HEK293 (cell line): ENCODE results near the gene EIF1B.

ENCODE experiments used
- CTCF ChIA-PET: fragments of 350-600 bp; formaldehyde crosslinking; extraction: SDS; loops from one replicate; lab custom pipeline; 2021; ENCODE audit warnings: antibody characterized with exemption; lab: Yijun Ruan, JAX
- POLR2A ChIA-PET: fragments of 300-600 bp; formaldehyde crosslinking; extraction: SDS; loops from one replicate; lab custom pipeline; 2020; ENCODE audit warnings: antibody characterized with exemption, inconsistent platforms; lab: Yijun Ruan, JAX
- H3K27ac ChIP-seq: fragments of 200-500 bp; sonication (Bioruptor generic); 2 replicates; pipeline ENCODE4 v1.5.1; 2014; ENCODE audit warnings: low read depth, low read length, control low read depth, inconsistent platforms; ENCODE audit errors: extremely low read depth
- H3K36me3 ChIP-seq, 2 experiments: fragments of 200-500 bp in 1 of 2; sonication (Bioruptor generic) in 1 of 2; 1 replicate in 1 of 2; 2 replicates in 1 of 2; pipeline ENCODE4 v1.5.1; 2014 to 2017; ENCODE audit warnings: inconsistent platforms in 2 of 2, low read length in 2 of 2; ENCODE audit not compliant: control insufficient read depth in 2 of 2, insufficient read depth in 1 of 2
- H3K4me1 ChIP-seq: fragments of 200-500 bp; sonication (Bioruptor generic); 2 replicates; pipeline ENCODE4 v1.5.1; 2014; ENCODE audit warnings: mild to moderate bottlenecking, low read length, inconsistent platforms; ENCODE audit not compliant: control insufficient read depth, insufficient read depth
- H3K4me3 ChIP-seq: 2 replicates; pipeline ENCODE4 v1.5.1; 2011; ENCODE audit warnings: low read depth, mild to moderate bottlenecking, control low read depth, low read length, moderate library complexity
- H3K9me3 ChIP-seq: fragments of 200-500 bp; sonication (Bioruptor generic); 2 replicates; pipeline ENCODE4 v1.5.1; 2014; ENCODE audit warnings: low read depth, low read length, inconsistent platforms; ENCODE audit not compliant: control insufficient read depth, insufficient read depth
- ELK4 ChIP-seq: IDR thresholded peaks from 2 replicates; pipeline ENCODE4 v1.6.1; 2011; ENCODE audit warnings: mild to moderate bottlenecking, low read depth, low read length, borderline replicate concordance
- FEZF1 ChIP-seq: fragments of 450-650 bp; formaldehyde crosslinking; IDR thresholded peaks from 2 replicates; pipeline ENCODE4 v1.5.1; 2016; ENCODE audit warnings: missing biosample characterization, missing genetic modification characterization
- HIC1 ChIP-seq: fragments of 450-650 bp; formaldehyde crosslinking; IDR thresholded peaks from 2 replicates; pipeline ENCODE4 v1.5.1; 2016; ENCODE audit warnings: missing biosample characterization, missing genetic modification characterization
- KLF10 ChIP-seq: fragments of 450-650 bp; IDR thresholded peaks from 2 replicates; pipeline ENCODE4 v1.5.1; 2018; ENCODE audit warnings: missing biosample characterization, mild to moderate bottlenecking, missing genetic modification characterization
- MZF1 ChIP-seq: fragments of 450-650 bp; formaldehyde crosslinking; IDR thresholded peaks from 2 replicates; pipeline ENCODE4 v1.5.1; 2017; ENCODE audit warnings: missing biosample characterization, missing genetic modification characterization, borderline replicate concordance
- SP7 ChIP-seq: fragments of 450-650 bp; formaldehyde crosslinking; IDR thresholded peaks from 2 replicates; pipeline ENCODE4 v1.5.1; 2016; ENCODE audit warnings: missing biosample characterization, missing genetic modification characterization
- TRIM28 ChIP-seq: IDR thresholded peaks from 2 replicates; pipeline ENCODE4 v1.6.1; 2011; ENCODE audit warnings: low read length, control low read depth, borderline replicate concordance
- ZBTB8A ChIP-seq: fragments of 450-650 bp; formaldehyde crosslinking; IDR thresholded peaks from 2 replicates; pipeline ENCODE4 v1.5.1; 2016; ENCODE audit warnings: missing biosample characterization, missing genetic modification characterization
- ZFP3 ChIP-seq: fragments of 450-650 bp; formaldehyde crosslinking; IDR thresholded peaks from 2 replicates; pipeline ENCODE4 v1.5.1; 2016; ENCODE audit warnings: low read depth, missing biosample characterization, missing genetic modification characterization
- ZIC2 ChIP-seq: fragments of 450-650 bp; formaldehyde crosslinking; IDR thresholded peaks from 2 replicates; pipeline ENCODE4 v1.5.1; 2016; ENCODE audit warnings: missing biosample characterization, missing genetic modification characterization
- ZNF155 ChIP-seq: fragments of 450-650 bp; formaldehyde crosslinking; IDR thresholded peaks from 2 replicates; pipeline ENCODE4 v1.5.1; 2016; ENCODE audit warnings: missing biosample characterization, missing genetic modification characterization
- ZNF221 ChIP-seq: fragments of 450-650 bp; formaldehyde crosslinking; IDR thresholded peaks from 2 replicates; pipeline ENCODE4 v1.5.1; 2017; ENCODE audit warnings: missing biosample characterization, missing genetic modification characterization, borderline replicate concordance
- ZNF324 ChIP-seq: fragments of 450-650 bp; formaldehyde crosslinking; IDR thresholded peaks from 2 replicates; pipeline ENCODE4 v1.5.1; 2016; ENCODE audit warnings: missing biosample characterization, missing genetic modification characterization
- ZNF335 ChIP-seq: fragments of 450-650 bp; formaldehyde crosslinking; conservative IDR thresholded peaks from 2 replicates; pipeline ENCODE4 v1.5.1; 2016; ENCODE audit warnings: missing biosample characterization, missing genetic modification characterization
- ZNF391 ChIP-seq: fragments of 450-650 bp; formaldehyde crosslinking; IDR thresholded peaks from 2 replicates; pipeline ENCODE4 v1.5.1; 2016; ENCODE audit warnings: low read depth, missing biosample characterization, missing genetic modification characterization, borderline replicate concordance
- ZNF404 ChIP-seq: fragments of 450-650 bp; formaldehyde crosslinking; IDR thresholded peaks from 2 replicates; pipeline ENCODE4 v1.5.1; 2017; ENCODE audit warnings: missing biosample characterization, missing genetic modification characterization
- ZNF426 ChIP-seq: fragments of 450-650 bp; formaldehyde crosslinking; IDR thresholded peaks from 2 replicates; pipeline ENCODE4 v1.5.1; 2017; ENCODE audit warnings: missing biosample characterization, missing genetic modification characterization, mild to moderate bottlenecking, inconsistent platforms, moderate library complexity
- ZNF433 ChIP-seq: fragments of 450-650 bp; formaldehyde crosslinking; IDR thresholded peaks from 2 replicates; pipeline ENCODE4 v1.5.1; 2016; ENCODE audit warnings: missing biosample characterization, missing genetic modification characterization, low read depth
- ZNF544 ChIP-seq: fragments of 450-650 bp; formaldehyde crosslinking; IDR thresholded peaks from 2 replicates; pipeline ENCODE4 v1.5.0; 2017; ENCODE audit warnings: missing biosample characterization, missing genetic modification characterization
- ZNF561 ChIP-seq: fragments of 450-650 bp; IDR thresholded peaks from 2 replicates; pipeline ENCODE4 v1.5.1; 2018; ENCODE audit warnings: missing biosample characterization, missing genetic modification characterization, borderline replicate concordance
- ZNF677 ChIP-seq: fragments of 450-650 bp; IDR thresholded peaks from 2 replicates; pipeline ENCODE4 v1.5.0; 2018; ENCODE audit warnings: missing biosample characterization, mild to moderate bottlenecking, missing genetic modification characterization, moderate library complexity
- ZNF692 ChIP-seq: fragments of 450-650 bp; formaldehyde crosslinking; IDR thresholded peaks from 2 replicates; pipeline ENCODE4 v1.5.1; 2016; ENCODE audit warnings: missing biosample characterization, missing genetic modification characterization
- ZNF701 ChIP-seq: fragments of 450-650 bp; formaldehyde crosslinking; IDR thresholded peaks from 2 replicates; pipeline ENCODE4 v1.5.1; 2016; ENCODE audit warnings: missing biosample characterization, missing genetic modification characterization
- ZNF704 ChIP-seq: fragments of 450-650 bp; formaldehyde crosslinking; IDR thresholded peaks from 2 replicates; pipeline ENCODE4 v1.5.1; 2016; ENCODE audit warnings: missing biosample characterization, missing genetic modification characterization

Gene EIF1B

GRCh38 chr3:40264451-40264850 is 45.1 kb upstream of the EIF1B start:
- no peak for TF ChIP-seq ZNF221 (tag by site-specific recombination)
- TF ChIP-seq ZNF544 (tag by site-specific recombination) = no peak
- ChIA-PET CTCF (no interaction called here), POLR2A (no interaction called here)
- Histone ChIP-seq H3K36me3 (no peaks in the 10 kb centered on the region), H3K9me3 (no peaks in the 10 kb centered on the region), H3K4me3 (no peak overlapping the region), H3K4me1 (no peaks in the 10 kb centered on the region), H3K27ac (no peak overlapping the region)

GRCh38 chr3:40265181-40265580 is 44.3 kb upstream of the EIF1B start:
- H3K36me3 ChIP-seq = no peaks in the 10 kb centered on the region
- no peak overlapping the region for H3K27ac ChIP-seq
- CTCF ChIA-PET = interaction anchor here (0.6 kb wide), 1 partner anchor 443 kb away, joined by 4 read pairs; no protein-coding TSS in a partner anchor
- POLR2A ChIA-PET = no interaction called here
- H3K4me1 ChIP-seq = no peaks in the 10 kb centered on the region
- H3K4me3 ChIP-seq = no peak overlapping the region
- TF ChIP-seq ZFP3 (tag by site-specific recombination) (no peak), ZNF404 (tag by site-specific recombination) (no peak), ZNF335 (tag by site-specific recombination) (no peak), ELK4 (no peak), MZF1 (no peak), ZNF704 (tag by site-specific recombination) (no peak), ZBTB8A (tag by site-specific recombination) (no peak), ZNF561 (tag by site-specific recombination) (no peak), ZIC2 (tag by site-specific recombination) (no peak), ZNF677 (no peak), ZNF426 (tag by site-specific recombination) (no peak), ZNF692 (tag by site-specific recombination) (no peak), ZNF324 (tag by site-specific recombination) (no peak), ZNF701 (tag by site-specific recombination) (no peak), KLF10 (no peak), ZNF433 (tag by site-specific recombination) (no peak), ZNF391 (tag by site-specific recombination) (no peak)
- TF ChIP-seq, all 188 proteins: peak for 0
- no peaks in the 10 kb centered on the region for H3K9me3 ChIP-seq

GRCh38 chr3:40267937-40268724 is 41.4 kb upstream of the EIF1B start:
- CTCF ChIA-PET = no interaction called here
- Histone ChIP-seq H3K4me1 (no peaks in the 10 kb centered on the region), H3K9me3 (no peaks in the 10 kb centered on the region), H3K27ac (no peak overlapping the region), H3K4me3 (no peak overlapping the region), H3K36me3 (no peaks in the 10 kb centered on the region)
- TF ChIP-seq ZNF155 (tag by site-specific recombination) (no peak), SP7 (tag by site-specific recombination) (0 out of 2 replicates have a peak, but pooled peaks have one; percentile 11), TRIM28 (peak; percentile 84; the same call in 1 of the 2 replicates), FEZF1 (tag by site-specific recombination) (peak; percentile 35; the same call in 1 of the 2 replicates), HIC1 (tag by site-specific recombination) (no peak)
- POLR2A ChIA-PET = no interaction called here
